ENCODE results near the gene DRAXIN. TPM values are rescaled to one million over a fixed set of nuclear protein-coding genes. Genes with fewer than 3 reads are reported as not detected.
"Not testable (repeated sequence)": the region's sequence is repeated elsewhere in the genome, so short reads cannot be mapped to it uniquely, and the experiment has no call there.

The DRAXIN gene, protein sequence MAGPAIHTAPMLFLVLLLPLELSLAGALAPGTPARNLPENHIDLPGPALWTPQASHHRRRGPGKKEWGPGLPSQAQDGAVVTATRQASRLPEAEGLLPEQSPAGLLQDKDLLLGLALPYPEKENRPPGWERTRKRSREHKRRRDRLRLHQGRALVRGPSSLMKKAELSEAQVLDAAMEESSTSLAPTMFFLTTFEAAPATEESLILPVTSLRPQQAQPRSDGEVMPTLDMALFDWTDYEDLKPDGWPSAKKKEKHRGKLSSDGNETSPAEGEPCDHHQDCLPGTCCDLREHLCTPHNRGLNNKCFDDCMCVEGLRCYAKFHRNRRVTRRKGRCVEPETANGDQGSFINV
- total RNA-seq (2014; rRNA removed; shearing (Covaris generic); ENCODE audit: low replicate concordance): 0.36 TPM in 1 of 2 replicates, not detected in the other

GRCh38 chr1:11691302-11691914 lies at the start of gene DRAXIN:
Gene DRAXIN, plus strand, starts transcription at chr1:11691710. Its CDS starts 14,549 bp downstream, at chr1:11706259.
- Histone ChIP-seq H3K36me3 (no peaks in the 10 kb centered on the region), H3K4me3 (no peak within 1 kb of the TSS), H3K27me3 (peaks cover 8% of the 10 kb centered on the region), H3K9me3 (no peaks in the 10 kb centered on the region)
- DNase-seq: peak; percentile 18

DNA sequence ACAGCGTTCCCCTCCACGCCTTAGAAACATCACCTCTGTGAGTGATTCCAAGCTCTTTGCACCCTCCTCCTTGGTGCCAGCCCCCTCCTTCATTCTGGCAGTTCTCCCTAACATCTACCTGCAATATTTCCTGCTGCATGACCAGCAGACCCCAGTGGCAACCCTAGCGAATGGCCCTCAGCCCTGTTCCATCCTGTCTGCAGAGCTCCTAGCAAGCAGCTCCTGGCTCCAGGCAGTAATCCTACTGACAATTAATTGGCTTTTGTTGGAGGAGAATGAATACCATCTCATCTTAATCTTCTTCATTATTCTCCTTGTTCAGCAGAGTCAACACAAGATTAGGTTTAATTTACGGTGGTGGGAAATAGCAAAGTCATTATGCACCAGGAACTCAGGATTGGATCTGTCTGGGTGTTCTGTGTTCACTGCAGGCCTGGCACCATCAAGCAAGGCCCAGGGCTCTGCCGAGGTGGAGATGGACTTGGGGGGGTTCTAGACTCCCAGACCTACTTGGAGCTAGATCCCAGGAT lies 49.7 kb upstream of the DRAXIN start:
- Histone ChIP-seq H3K4me3 (no peak overlapping the region), H3K27me3 (peaks cover 6% of the 10 kb centered on the region; the same call in 1 of the 2 replicates), H3K9me3 (no peaks in the 10 kb centered on the region), H3K36me3 (no peaks in the 10 kb centered on the region)
- DNase-seq: no peak

DNA sequence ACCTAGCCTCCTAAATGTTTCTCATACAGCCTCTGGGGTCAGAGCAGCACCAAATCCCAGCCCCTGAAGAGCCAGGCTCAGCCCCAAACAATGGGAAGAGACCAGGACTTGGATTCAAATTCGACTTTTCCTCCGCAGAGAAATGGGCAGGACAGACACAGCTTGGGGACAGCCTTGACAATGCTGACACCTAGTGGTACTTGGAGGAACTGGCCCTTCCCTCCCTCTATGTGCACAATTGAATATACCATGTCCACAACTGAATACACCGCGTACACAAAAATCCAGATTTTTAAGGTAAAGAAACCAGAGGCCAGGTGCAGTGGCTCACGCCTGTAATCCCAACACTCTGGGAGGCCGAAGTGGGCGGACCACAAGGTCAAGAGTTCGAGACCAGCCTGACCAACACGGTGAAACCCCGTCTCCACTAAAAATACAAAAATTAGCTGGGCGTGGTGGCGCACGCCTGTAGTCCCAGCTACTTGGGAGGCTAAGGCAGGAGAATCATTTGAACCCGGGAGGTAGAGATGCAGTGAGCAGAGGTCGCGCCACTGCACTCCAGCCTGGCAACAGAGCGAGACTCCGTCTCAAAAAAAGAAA lies 49.0 kb upstream of the DRAXIN start:
- not testable (repeated sequence) for H3K4me3 ChIP-seq, H3K9me3 ChIP-seq, H3K36me3 ChIP-seq, H3K27me3 ChIP-seq
- peak; percentile 39 for DNase-seq

GRCh38 chr1:11643782-11644181 lies 47.7 kb upstream of the DRAXIN start:
- peaks cover 6% of the 10 kb centered on the region; the same call in 1 of the 2 replicates for H3K27me3 ChIP-seq
- H3K4me3 ChIP-seq: no peak overlapping the region
- no peaks in the 10 kb centered on the region for H3K9me3 ChIP-seq
- DNase-seq: no peak
- no peaks in the 10 kb centered on the region for H3K36me3 ChIP-seq

- Histone ChIP-seq H3K4me3 (no peak overlapping the region), H3K27me3 (peaks cover 3% of the 10 kb centered on the region; the same call in 1 of the 2 replicates), H3K36me3 (no peaks in the 10 kb centered on the region), H3K9me3 (no peaks in the 10 kb centered on the region)
- DNase-seq: no peak
Observed at GRCh38 chr1:11645270-11645669, 46.2 kb upstream of the DRAXIN start.

GRCh38 chr1:11645670-11646265 lies 45.7 kb upstream of the DRAXIN start:
- Histone ChIP-seq H3K9me3 (no peaks in the 10 kb centered on the region), H3K4me3 (no peak overlapping the region), H3K36me3 (no peaks in the 10 kb centered on the region), H3K27me3 (peaks cover 3% of the 10 kb centered on the region; the same call in 1 of the 2 replicates)
- peak; percentile 62 for DNase-seq

DNA sequence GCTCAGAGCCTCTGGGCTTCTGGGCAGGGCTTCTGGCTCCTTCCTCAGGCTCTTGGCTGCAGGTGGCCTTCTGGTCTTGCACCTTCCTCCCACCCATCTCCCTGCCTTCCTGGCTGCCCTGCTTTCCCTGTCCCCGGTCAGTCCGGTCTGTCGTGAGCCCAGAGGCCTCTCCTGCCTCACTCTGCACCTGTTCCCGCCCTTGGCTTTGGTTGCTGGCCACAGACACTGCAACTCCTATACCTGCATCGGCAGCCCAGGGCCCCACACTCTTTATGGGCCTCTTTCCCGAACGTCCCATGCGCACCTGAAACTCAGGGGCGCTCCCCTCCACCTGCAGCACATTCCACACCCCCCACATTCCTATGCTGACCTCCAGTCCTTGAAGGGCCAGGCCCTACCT lies 45.2 kb upstream of the DRAXIN start:
- no peak overlapping the region for H3K4me3 ChIP-seq
- DNase-seq: no peak
- no peaks in the 10 kb centered on the region for H3K9me3 ChIP-seq
- H3K27me3 ChIP-seq: peaks cover 3% of the 10 kb centered on the region; the same call in 1 of the 2 replicates
- H3K36me3 ChIP-seq: no peaks in the 10 kb centered on the region

DNA sequence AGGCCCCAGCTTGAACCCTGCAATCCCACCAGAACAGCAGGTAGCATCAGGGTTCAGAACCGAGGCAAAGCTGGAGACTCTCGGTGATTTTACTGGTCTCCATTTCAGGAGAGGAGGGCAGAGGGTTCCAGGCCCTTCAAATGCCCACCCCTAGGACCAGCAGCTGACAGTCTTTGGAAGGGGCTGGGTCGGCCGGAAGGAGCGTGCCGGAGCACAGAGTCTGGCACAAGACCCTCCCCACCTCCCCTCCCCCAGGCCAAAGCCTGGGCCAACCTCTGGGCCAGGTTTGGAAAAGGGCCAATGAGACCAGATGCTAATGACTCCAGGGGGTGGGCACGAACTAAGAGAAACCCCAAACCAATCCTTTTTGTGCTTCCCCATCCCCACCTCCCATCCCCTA lies 44.2 kb upstream of the DRAXIN start:
- no peaks in the 10 kb centered on the region for H3K9me3 ChIP-seq
- no peak overlapping the region for H3K4me3 ChIP-seq
- no peaks in the 10 kb centered on the region for H3K36me3 ChIP-seq
- no peak for DNase-seq
- H3K27me3 ChIP-seq: no peaks in the 10 kb centered on the region

DNA sequence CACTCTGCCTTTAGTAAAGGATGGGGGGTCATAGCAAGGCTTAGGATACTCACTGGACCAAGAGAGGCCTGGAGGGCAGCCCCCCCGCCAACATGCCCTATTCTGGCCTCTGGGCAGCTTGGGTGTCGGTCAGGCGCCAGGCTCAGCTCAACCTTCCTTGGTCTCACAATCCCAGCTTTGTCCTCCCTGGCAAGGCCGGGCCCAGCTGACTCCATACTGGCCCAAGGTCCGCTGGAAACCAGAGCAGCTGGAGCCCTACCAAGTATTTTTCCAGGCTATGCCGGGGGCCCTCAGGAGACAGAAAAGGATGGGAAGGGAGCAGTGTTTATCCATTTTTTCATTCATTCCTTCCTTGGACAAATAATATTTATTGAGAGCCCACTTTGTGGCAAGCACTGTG lies 43.5 kb upstream of the DRAXIN start:
- no peak for DNase-seq
- Histone ChIP-seq H3K9me3 (no peaks in the 10 kb centered on the region), H3K4me3 (no peak overlapping the region), H3K36me3 (no peaks in the 10 kb centered on the region), H3K27me3 (no peaks in the 10 kb centered on the region)

- Histone ChIP-seq H3K27me3 (no peaks in the 10 kb centered on the region), H3K9me3 (no peaks in the 10 kb centered on the region), H3K4me3 (no peak overlapping the region), H3K36me3 (no peaks in the 10 kb centered on the region)
- no peak for DNase-seq
Observed at GRCh38 chr1:11648732-11649158, 42.8 kb upstream of the DRAXIN start.

- Histone ChIP-seq H3K4me3 (no peak overlapping the region), H3K9me3 (no peaks in the 10 kb centered on the region), H3K36me3 (no peaks in the 10 kb centered on the region), H3K27me3 (no peaks in the 10 kb centered on the region)
- no peak for DNase-seq
Observed at GRCh38 chr1:11649237-11649623, 42.3 kb upstream of the DRAXIN start.

DNA sequence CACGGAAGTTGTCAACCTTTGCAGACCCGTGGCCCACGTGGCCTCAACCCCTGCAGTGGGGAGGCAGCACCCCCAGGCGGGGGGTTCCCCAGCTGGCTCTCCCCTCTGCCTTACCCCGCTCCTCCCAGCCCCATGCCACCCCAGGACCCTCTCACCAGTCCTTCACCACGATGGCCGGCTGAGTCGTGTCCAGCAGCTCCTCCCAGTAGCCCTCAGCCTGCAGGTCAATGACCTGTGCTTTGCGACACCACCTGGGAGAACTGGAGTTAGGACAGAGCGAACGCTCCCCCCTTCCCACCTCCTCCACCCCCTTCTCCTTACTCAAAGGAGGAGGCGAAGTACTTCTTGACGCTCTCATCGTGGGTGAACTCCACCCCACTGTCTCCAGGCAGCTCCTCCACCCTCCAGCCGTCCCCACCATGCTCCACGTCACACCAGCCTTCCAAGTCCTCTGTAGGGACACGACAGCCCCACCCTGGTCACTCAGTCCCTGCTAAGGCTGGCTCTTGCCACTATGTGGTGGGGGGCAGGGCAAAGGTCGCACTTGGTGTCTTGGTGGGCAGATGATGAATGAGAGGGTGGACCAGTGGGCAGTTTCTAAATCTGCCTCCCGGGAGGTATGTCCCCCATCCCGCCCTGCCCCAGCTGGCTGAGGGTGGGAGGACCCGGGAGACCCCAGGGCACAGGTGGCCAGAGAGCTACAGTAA lies 41.7 kb upstream of the DRAXIN start:
- DNase-seq: no peak
- no peaks in the 10 kb centered on the region for H3K9me3 ChIP-seq
- H3K36me3 ChIP-seq: no peaks in the 10 kb centered on the region
- no peaks in the 10 kb centered on the region for H3K27me3 ChIP-seq
- H3K4me3 ChIP-seq: no peak overlapping the region

DNA sequence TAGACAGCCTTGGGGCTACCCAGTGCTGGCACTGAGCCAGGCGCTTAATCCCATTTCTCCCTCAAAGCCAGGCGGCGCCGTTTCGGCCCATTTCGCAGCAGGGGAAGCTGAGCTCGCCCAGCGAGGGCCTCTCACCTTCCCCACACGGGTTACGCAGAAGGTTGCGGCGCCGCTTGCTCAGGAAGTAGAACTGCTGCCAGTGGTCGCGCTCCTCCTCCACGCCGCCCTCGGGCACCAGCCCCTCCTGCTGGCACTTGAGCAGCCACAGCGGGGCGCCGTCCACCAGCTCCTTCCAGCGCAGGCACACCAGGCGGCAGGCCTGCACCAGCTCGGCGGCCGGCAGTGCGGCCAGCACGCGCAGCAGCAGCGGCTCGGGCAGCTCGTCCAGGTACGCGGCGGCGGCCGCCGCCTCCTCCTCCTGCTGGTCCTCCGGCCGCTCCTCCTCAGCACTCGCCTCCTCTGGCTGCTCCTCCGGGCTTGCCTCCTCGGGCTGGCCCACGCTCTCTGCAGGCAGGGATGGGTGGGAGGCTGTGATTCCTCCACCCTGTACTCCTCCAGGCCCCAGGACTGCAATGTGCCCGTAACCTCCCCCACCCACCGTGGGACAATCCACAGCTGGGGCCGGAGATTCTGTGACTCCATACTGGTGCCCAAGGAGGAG lies 41.0 kb upstream of the DRAXIN start:
- Histone ChIP-seq H3K27me3 (no peaks in the 10 kb centered on the region), H3K9me3 (no peaks in the 10 kb centered on the region), H3K36me3 (no peaks in the 10 kb centered on the region), H3K4me3 (no peak overlapping the region)
- DNase-seq: peak; percentile 65

- no peak for DNase-seq
- Histone ChIP-seq H3K9me3 (no peaks in the 10 kb centered on the region), H3K4me3 (no peak overlapping the region), H3K36me3 (no peaks in the 10 kb centered on the region; the same call in 1 of the 2 replicates), H3K27me3 (no peaks in the 10 kb centered on the region)
Observed at GRCh38 chr1:11651017-11651416, 40.5 kb upstream of the DRAXIN start.

- Histone ChIP-seq H3K4me3 (no peak overlapping the region), H3K9me3 (no peaks in the 10 kb centered on the region), H3K27me3 (no peaks in the 10 kb centered on the region), H3K36me3 (peaks cover 5% of the 10 kb centered on the region)
- no peak for DNase-seq
Observed at GRCh38 chr1:11652203-11652780, 39.2 kb upstream of the DRAXIN start.
